ENCODE measurements around the gene TSPO.

DNA sequence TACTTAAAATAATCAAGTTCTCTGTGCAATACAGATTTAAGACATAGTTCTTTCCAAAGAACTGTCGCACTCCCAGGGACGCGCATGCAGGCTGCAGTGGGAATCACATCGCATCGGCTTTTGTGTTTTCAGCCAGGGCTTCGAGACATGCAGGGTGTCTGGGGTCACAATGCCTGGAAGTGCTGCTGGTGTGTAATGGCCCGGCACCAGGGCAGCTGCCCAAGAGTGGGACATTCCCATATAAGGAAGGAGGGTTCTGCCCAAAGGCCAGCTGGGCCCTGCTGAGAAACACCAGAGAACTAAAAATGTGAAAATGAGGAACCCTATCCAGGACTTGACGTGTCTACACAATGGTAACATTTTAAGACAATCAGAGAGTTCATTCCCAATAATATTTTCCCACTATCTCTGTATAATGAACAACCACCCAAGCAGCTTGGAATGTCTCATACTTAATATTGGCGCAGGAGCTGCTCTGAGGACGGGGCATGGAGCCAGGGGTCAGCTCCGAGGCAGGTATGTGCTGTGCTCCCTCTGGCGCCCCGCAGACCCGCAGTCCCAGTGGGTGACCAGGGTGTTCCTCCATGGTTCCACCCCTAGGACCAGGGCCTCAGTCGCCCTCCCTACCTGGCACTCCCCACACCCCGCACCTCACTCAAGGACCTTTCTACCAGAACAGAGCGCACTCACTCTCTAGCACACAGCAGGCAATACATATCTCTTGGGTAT lies 19.4 kb upstream of the TSPO start:
- TF ChIP-seq, protein P1, sequence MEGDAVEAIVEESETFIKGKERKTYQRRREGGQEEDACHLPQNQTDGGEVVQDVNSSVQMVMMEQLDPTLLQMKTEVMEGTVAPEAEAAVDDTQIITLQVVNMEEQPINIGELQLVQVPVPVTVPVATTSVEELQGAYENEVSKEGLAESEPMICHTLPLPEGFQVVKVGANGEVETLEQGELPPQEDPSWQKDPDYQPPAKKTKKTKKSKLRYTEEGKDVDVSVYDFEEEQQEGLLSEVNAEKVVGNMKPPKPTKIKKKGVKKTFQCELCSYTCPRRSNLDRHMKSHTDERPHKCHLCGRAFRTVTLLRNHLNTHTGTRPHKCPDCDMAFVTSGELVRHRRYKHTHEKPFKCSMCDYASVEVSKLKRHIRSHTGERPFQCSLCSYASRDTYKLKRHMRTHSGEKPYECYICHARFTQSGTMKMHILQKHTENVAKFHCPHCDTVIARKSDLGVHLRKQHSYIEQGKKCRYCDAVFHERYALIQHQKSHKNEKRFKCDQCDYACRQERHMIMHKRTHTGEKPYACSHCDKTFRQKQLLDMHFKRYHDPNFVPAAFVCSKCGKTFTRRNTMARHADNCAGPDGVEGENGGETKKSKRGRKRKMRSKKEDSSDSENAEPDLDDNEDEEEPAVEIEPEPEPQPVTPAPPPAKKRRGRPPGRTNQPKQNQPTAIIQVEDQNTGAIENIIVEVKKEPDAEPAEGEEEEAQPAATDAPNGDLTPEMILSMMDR (IDR thresholded peaks at IDR 0.05): no peak
- TF ChIP-seq POLR2A (IDR thresholded peaks at IDR 0.05): no peak
